ENCODE data around the gene LCA5L. TPM values are rescaled to one million over a fixed set of nuclear protein-coding genes. Genes with fewer than 3 reads are reported as not detected.
"Not testable (repeated sequence)": the region's sequence is repeated elsewhere in the genome, so short reads cannot be mapped to it uniquely, and the experiment has no call there.

The LCA5L gene
- total RNA-seq, 1 donor = 2.2 TPM

- Histone ChIP-seq H3K27me3 (ENCODE audit: insufficient read depth, low read length) (peaks cover 9% of the 10 kb centered on the region), H3K79me2 (ENCODE audit: insufficient read depth, low read length) (no peaks in the 10 kb centered on the region), H3K4me1 (ENCODE audit: insufficient read depth, low read length) (peaks cover 4% of the 10 kb centered on the region), H3K27ac (ENCODE audit: low read depth, low read length) (no peak overlapping the region), H3K4me3 (ENCODE audit: insufficient read depth, low read length) (peak overlapping the region; percentile 11), H2AFZ (ENCODE audit: low read length) (peak overlapping the region; percentile 71), H3K4me2 (ENCODE audit: insufficient read depth, low read length) (peak overlapping the region; percentile 56), H3K36me3 (ENCODE audit: insufficient read depth, low read length) (no peaks in the 10 kb centered on the region), H3K9me3 (ENCODE audit: low read depth, low read length) (no peaks in the 10 kb centered on the region), H4K20me1 (ENCODE audit: insufficient read depth, low read length) (no peaks in the 10 kb centered on the region)
- TF ChIP-seq CTCF (IDR thresholded peaks at IDR 0.05; ENCODE audit: extremely low read depth, low read depth, low read length) = peak; percentile 49
- DNase-seq (ENCODE audit: insufficient read length, low spot score, missing footprints) = peak; percentile 90
Observed at GRCh38 chr21:39373634-39374033, 71.9 kb downstream of the LCA5L start.

- not testable (repeated sequence) for H3K27me3 ChIP-seq (ENCODE audit: insufficient read depth, low read length); H3K27ac ChIP-seq (ENCODE audit: low read depth, low read length); H4K20me1 ChIP-seq (ENCODE audit: insufficient read depth, low read length); H3K79me2 ChIP-seq (ENCODE audit: insufficient read depth, low read length); DNase-seq (ENCODE audit: insufficient read length, low spot score, missing footprints); H3K4me1 ChIP-seq (ENCODE audit: insufficient read depth, low read length); H2AFZ ChIP-seq (ENCODE audit: low read length); H3K4me3 ChIP-seq (ENCODE audit: insufficient read depth, low read length); H3K4me2 ChIP-seq (ENCODE audit: insufficient read depth, low read length); H3K9me3 ChIP-seq (ENCODE audit: low read depth, low read length); H3K36me3 ChIP-seq (ENCODE audit: insufficient read depth, low read length)
Observed at GRCh38 chr21:39369896-39370288, 75.7 kb downstream of the LCA5L start.

GRCh38 chr21:39367783-39368182, 77.8 kb downstream of the LCA5L start:
- Histone ChIP-seq H4K20me1 (ENCODE audit: insufficient read depth, low read length) (no peaks in the 10 kb centered on the region), H3K4me1 (ENCODE audit: insufficient read depth, low read length) (peaks cover 4% of the 10 kb centered on the region), H2AFZ (ENCODE audit: low read length) (no peak overlapping the region), H3K79me2 (ENCODE audit: insufficient read depth, low read length) (no peaks in the 10 kb centered on the region), H3K27ac (ENCODE audit: low read depth, low read length) (no peak overlapping the region), H3K27me3 (ENCODE audit: insufficient read depth, low read length) (no peaks in the 10 kb centered on the region), H3K4me2 (ENCODE audit: insufficient read depth, low read length) (no peak overlapping the region), H3K9me3 (ENCODE audit: low read depth, low read length) (no peaks in the 10 kb centered on the region), H3K36me3 (ENCODE audit: insufficient read depth, low read length) (no peaks in the 10 kb centered on the region), H3K4me3 (ENCODE audit: insufficient read depth, low read length) (no peak overlapping the region)
- no peak for DNase-seq (ENCODE audit: insufficient read length, low spot score, missing footprints)
- TF ChIP-seq CTCF (IDR thresholded peaks at IDR 0.05; ENCODE audit: extremely low read depth, low read depth, low read length) = no peak

- no peaks in the 10 kb centered on the region for H3K79me2 ChIP-seq (ENCODE audit: insufficient read depth, low read length)
- no peak for DNase-seq (ENCODE audit: insufficient read length, low spot score, missing footprints)
- H3K4me2 ChIP-seq (ENCODE audit: insufficient read depth, low read length) = no peak overlapping the region
- peaks cover 4% of the 10 kb centered on the region for H3K4me1 ChIP-seq (ENCODE audit: insufficient read depth, low read length)
- H3K36me3 ChIP-seq (ENCODE audit: insufficient read depth, low read length) = no peaks in the 10 kb centered on the region
- no peaks in the 10 kb centered on the region for H4K20me1 ChIP-seq (ENCODE audit: insufficient read depth, low read length)
- H3K4me3 ChIP-seq (ENCODE audit: insufficient read depth, low read length) = no peak overlapping the region
- H2AFZ ChIP-seq (ENCODE audit: low read length) = no peak overlapping the region
- no peaks in the 10 kb centered on the region for H3K27me3 ChIP-seq (ENCODE audit: insufficient read depth, low read length)
- no peaks in the 10 kb centered on the region for H3K9me3 ChIP-seq (ENCODE audit: low read depth, low read length)
- H3K27ac ChIP-seq (ENCODE audit: low read depth, low read length) = no peak overlapping the region
- no peak for TF ChIP-seq CTCF (IDR thresholded peaks at IDR 0.05; ENCODE audit: extremely low read depth, low read depth, low read length)
Observed at GRCh38 chr21:39366563-39366962, 79.0 kb downstream of the LCA5L start.

Measured in osteoblast (primary cell).